Measurements from ENCODE around the gene FTO. TPM values are rescaled to one million over a fixed set of nuclear protein-coding genes. Genes with fewer than 3 reads are reported as not detected.

The FTO gene
- total RNA-seq, 1 donor, result 45.2 TPM

- Histone ChIP-seq H3K27me3 (ENCODE audit: insufficient read depth, low read length) (no peaks in the 10 kb centered on the region), H3K4me1 (ENCODE audit: insufficient read depth, low read length) (no peaks in the 10 kb centered on the region), H3K4me3 (ENCODE audit: low read length) (no peak overlapping the region), H3K9me3 (ENCODE audit: low read depth, low read length) (no peaks in the 10 kb centered on the region)
Measured at GRCh38 chr16:53855056-53855455, 151.1 kb downstream of the FTO start.

GRCh38 chr16:53855511-53855910 is 151.6 kb downstream of the FTO start:
- Histone ChIP-seq H3K9me3 (ENCODE audit: low read depth, low read length) (no peaks in the 10 kb centered on the region), H3K4me3 (ENCODE audit: low read length) (no peak overlapping the region), H3K4me1 (ENCODE audit: insufficient read depth, low read length) (no peaks in the 10 kb centered on the region), H3K27me3 (ENCODE audit: insufficient read depth, low read length) (no peaks in the 10 kb centered on the region)

- no peaks in the 10 kb centered on the region for H3K9me3 ChIP-seq (ENCODE audit: low read depth, low read length)
Measured at GRCh38 chr16:53859995-53860540, 156.1 kb downstream of the FTO start.

GRCh38 chr16:53863861-53864260 is 159.9 kb downstream of the FTO start:
- H3K4me3 ChIP-seq (ENCODE audit: low read length), result no peak overlapping the region
- no peaks in the 10 kb centered on the region for H3K27me3 ChIP-seq (ENCODE audit: insufficient read depth, low read length)
- peaks cover 21% of the 10 kb centered on the region for H3K4me1 ChIP-seq (ENCODE audit: insufficient read depth, low read length)
- no peaks in the 10 kb centered on the region for H3K9me3 ChIP-seq (ENCODE audit: low read depth, low read length)

More at GRCh38 chr16:53859995-53860540, 156.1 kb downstream of the FTO start:
- no peak overlapping the region for H3K4me3 ChIP-seq (ENCODE audit: low read length)
- H3K4me1 ChIP-seq (ENCODE audit: insufficient read depth, low read length), result peaks cover 9% of the 10 kb centered on the region
- no peaks in the 10 kb centered on the region for H3K27me3 ChIP-seq (ENCODE audit: insufficient read depth, low read length)

GRCh38 chr16:53864819-53865493 is 161.0 kb downstream of the FTO start:
- H3K27me3 ChIP-seq (ENCODE audit: insufficient read depth, low read length), result no peaks in the 10 kb centered on the region
- H3K4me3 ChIP-seq (ENCODE audit: low read length), result no peak overlapping the region
- H3K4me1 ChIP-seq (ENCODE audit: insufficient read depth, low read length), result peaks cover 21% of the 10 kb centered on the region
- no peaks in the 10 kb centered on the region for H3K9me3 ChIP-seq (ENCODE audit: low read depth, low read length)

- H3K27me3 ChIP-seq (ENCODE audit: insufficient read depth, low read length), result no peaks in the 10 kb centered on the region
- H3K4me1 ChIP-seq (ENCODE audit: insufficient read depth, low read length), result peaks cover 21% of the 10 kb centered on the region
- H3K9me3 ChIP-seq (ENCODE audit: low read depth, low read length), result no peaks in the 10 kb centered on the region
- no peak overlapping the region for H3K4me3 ChIP-seq (ENCODE audit: low read length)
Measured at GRCh38 chr16:53865494-53865863, 161.5 kb downstream of the FTO start.

- no peak overlapping the region for H3K4me3 ChIP-seq (ENCODE audit: low read length)
- H3K4me1 ChIP-seq (ENCODE audit: insufficient read depth, low read length), result peaks cover 21% of the 10 kb centered on the region
- peaks cover 7% of the 10 kb centered on the region for H3K9me3 ChIP-seq (ENCODE audit: low read depth, low read length)
- no peaks in the 10 kb centered on the region for H3K27me3 ChIP-seq (ENCODE audit: insufficient read depth, low read length)
Measured at GRCh38 chr16:53866520-53866919, 162.6 kb downstream of the FTO start.

- H3K27me3 ChIP-seq (ENCODE audit: insufficient read depth, low read length), result no peaks in the 10 kb centered on the region
- H3K9me3 ChIP-seq (ENCODE audit: low read depth, low read length), result peaks cover 7% of the 10 kb centered on the region
- peaks cover 10% of the 10 kb centered on the region for H3K4me1 ChIP-seq (ENCODE audit: insufficient read depth, low read length)
- no peak overlapping the region for H3K4me3 ChIP-seq (ENCODE audit: low read length)
Measured at GRCh38 chr16:53870831-53871230, 166.9 kb downstream of the FTO start.

GRCh38 chr16:53872248-53873221 is 168.6 kb downstream of the FTO start:
- Histone ChIP-seq H3K4me3 (ENCODE audit: low read length) (no peak overlapping the region), H3K4me1 (ENCODE audit: insufficient read depth, low read length) (peaks cover 6% of the 10 kb centered on the region), H3K9me3 (ENCODE audit: low read depth, low read length) (peaks cover 7% of the 10 kb centered on the region), H3K27me3 (ENCODE audit: insufficient read depth, low read length) (no peaks in the 10 kb centered on the region)

- no peaks in the 10 kb centered on the region for H3K27me3 ChIP-seq (ENCODE audit: insufficient read depth, low read length)
- H3K9me3 ChIP-seq (ENCODE audit: low read depth, low read length), result no peaks in the 10 kb centered on the region
- H3K4me1 ChIP-seq (ENCODE audit: insufficient read depth, low read length), result peaks cover 5% of the 10 kb centered on the region
- no peak overlapping the region for H3K4me3 ChIP-seq (ENCODE audit: low read length)
Measured at GRCh38 chr16:53876811-53877210, 172.9 kb downstream of the FTO start.

GRCh38 chr16:53878216-53878615 is 174.3 kb downstream of the FTO start:
- Histone ChIP-seq H3K9me3 (ENCODE audit: low read depth, low read length) (no peaks in the 10 kb centered on the region), H3K27me3 (ENCODE audit: insufficient read depth, low read length) (no peaks in the 10 kb centered on the region), H3K4me3 (ENCODE audit: low read length) (no peak overlapping the region), H3K4me1 (ENCODE audit: insufficient read depth, low read length) (no peaks in the 10 kb centered on the region)

GRCh38 chr16:53881371-53881770 is 177.4 kb downstream of the FTO start:
- Histone ChIP-seq H3K27me3 (ENCODE audit: insufficient read depth, low read length) (no peaks in the 10 kb centered on the region), H3K9me3 (ENCODE audit: low read depth, low read length) (no peaks in the 10 kb centered on the region), H3K4me3 (ENCODE audit: low read length) (no peak overlapping the region), H3K4me1 (ENCODE audit: insufficient read depth, low read length) (no peaks in the 10 kb centered on the region)

GRCh38 chr16:53882310-53882709 is 178.4 kb downstream of the FTO start:
- no peaks in the 10 kb centered on the region for H3K4me1 ChIP-seq (ENCODE audit: insufficient read depth, low read length)

GRCh38 chr16:53884748-53885147 is 180.8 kb downstream of the FTO start:
- no peaks in the 10 kb centered on the region for H3K9me3 ChIP-seq (ENCODE audit: low read depth, low read length)
- H3K4me3 ChIP-seq (ENCODE audit: low read length), result no peak overlapping the region
- H3K27me3 ChIP-seq (ENCODE audit: insufficient read depth, low read length), result no peaks in the 10 kb centered on the region
- no peaks in the 10 kb centered on the region for H3K4me1 ChIP-seq (ENCODE audit: insufficient read depth, low read length)

More at GRCh38 chr16:53882310-53882709, 178.4 kb downstream of the FTO start:
- no peaks in the 10 kb centered on the region for H3K27me3 ChIP-seq (ENCODE audit: insufficient read depth, low read length)
- no peaks in the 10 kb centered on the region for H3K9me3 ChIP-seq (ENCODE audit: low read depth, low read length)
- H3K4me3 ChIP-seq (ENCODE audit: low read length), result no peak overlapping the region
